ENCODE data around the gene PATJ.
"Not testable (repeated sequence)": the region's sequence is repeated elsewhere in the genome, so short reads cannot be mapped to it uniquely, and the experiment has no call there.

PATJ gene

DNA sequence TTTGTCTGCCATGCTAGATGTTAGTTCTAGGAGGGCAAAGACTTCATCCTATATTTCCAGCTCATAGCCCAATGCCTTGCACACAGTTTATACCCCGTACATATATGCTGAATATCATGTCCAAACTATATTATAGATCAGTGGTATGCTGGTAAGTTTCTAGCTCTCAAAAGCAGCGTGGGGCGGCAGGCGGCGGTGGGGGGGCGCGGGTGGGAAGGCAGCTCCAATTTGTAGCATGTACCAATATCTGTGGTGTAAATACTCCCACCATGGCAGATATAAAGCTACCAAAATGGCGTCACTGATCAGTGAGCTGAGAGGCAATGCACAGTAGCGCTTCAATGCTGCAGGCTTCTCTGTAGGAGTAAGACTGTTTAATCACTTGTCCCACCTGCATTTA, 77.1 kb downstream of the PATJ start:
- no peak for DNase-seq

DNA sequence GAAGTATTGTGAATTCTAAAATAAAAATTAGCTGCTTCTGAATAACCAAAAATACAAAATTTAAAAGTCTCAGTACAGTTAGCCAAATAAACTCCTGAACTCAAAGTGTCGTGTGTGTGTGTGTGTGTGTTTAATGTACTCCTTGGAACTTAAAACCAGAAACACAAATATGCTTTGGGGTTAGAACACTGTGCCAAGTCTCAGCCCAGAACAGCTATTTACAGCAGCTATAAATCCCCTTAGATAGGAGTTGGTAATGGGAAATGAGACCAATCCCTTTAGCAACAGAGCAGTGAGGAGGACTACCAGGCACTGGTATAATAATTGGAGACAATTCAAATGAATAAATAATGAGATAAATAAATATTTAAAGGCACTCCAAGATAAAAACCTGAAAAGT, 83.1 kb downstream of the PATJ start:
- DNase-seq: no peak

DNA sequence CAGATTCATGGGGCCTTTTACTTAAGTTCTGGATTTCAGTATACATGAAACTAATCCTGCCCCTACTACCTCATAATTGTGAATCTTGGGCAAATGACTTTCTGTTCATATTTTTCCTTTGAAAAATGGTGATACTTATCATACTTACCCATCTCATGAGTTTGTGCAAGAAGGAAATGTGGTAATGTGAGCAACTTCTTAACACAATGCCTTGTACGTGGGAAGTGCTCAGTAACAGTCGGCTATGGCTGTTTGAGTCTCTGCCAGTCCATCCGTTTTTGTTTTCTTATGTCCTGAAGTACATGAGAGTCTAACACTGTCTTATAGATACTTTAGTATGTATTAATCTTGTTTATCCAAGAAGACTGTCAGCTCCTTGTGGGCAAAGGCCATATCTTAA, 86.5 kb downstream of the PATJ start:
- DNase-seq: no peak

DNA sequence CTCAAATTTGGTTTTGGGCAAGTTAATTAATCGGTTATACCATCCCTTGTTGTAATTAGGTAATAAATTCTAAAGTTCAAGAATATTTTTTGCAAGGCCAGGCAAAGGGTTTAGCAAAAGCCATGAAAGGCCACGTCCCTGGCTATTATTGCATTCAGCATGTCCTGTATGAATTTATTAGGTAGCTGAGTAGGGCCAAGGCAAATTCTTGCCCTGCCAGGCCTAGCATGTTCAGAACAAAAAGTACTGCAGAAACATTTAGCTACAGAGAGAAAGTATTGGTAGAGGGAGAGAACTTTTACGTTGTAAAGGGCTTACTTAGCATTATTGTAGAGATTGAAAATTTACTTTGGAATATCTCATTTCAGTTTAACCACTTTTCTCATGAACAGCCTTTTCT, 94.4 kb downstream of the PATJ start:
- no peak for DNase-seq

DNA sequence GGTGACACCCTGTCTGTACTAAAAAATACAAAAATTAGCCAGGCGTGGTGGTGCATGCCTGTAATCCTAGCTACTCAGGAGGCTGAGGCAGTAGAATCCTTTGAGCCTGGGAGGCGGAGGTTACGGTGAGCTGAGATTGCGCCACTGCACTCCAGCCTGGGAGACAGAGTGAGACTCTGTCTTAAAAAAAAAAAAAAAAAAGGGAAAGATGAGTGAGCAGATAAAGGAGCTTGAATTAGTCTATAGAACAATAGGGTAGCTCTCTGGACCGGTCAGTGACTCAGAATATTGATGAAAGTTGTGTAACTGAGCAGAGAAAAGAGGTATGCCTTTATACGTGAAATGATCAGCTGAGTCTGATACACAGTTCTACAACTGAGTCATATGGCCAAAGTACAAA, 95.3 kb downstream of the PATJ start:
- DNase-seq: not testable (repeated sequence)

DNA sequence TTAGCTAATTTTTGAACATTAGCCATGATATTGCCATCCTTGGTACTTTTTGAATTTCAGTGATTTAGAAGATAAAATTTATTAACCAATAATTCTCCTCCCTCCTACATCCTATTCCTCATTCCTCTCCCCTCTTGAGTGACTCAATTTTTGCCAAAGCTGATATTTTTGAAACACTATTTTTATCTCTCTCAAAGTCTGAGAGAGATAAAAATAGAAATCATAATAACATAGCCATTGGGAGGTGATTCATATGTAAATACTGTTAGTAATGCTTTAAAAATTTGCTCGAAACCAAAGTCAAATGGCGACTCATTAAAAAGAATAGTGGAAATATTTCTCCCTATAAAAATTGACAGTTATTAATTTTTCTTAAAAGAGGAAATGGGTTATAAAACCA, 97.4 kb downstream of the PATJ start:
- DNase-seq: no peak

DNA sequence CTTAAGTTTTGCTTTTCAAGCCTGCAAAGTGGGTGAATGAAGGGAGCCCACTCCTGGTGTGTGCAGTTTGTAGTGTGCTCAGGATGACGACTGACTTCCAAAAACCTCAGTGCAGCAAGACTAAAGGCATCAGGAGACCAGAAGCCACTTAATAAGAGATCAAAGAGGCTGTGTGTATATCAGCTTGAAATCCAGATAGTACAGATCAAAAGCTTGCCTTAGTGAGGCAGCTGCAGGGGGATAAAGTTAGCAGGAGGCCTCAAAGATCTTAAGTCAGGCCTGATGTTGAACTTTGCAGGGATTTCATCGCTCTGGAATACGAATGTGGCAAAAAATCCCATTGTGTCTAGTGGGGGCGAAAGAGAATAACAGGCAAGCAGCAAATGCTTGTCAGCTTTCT, 99.8 kb downstream of the PATJ start:
- DNase-seq: no peak

DNA sequence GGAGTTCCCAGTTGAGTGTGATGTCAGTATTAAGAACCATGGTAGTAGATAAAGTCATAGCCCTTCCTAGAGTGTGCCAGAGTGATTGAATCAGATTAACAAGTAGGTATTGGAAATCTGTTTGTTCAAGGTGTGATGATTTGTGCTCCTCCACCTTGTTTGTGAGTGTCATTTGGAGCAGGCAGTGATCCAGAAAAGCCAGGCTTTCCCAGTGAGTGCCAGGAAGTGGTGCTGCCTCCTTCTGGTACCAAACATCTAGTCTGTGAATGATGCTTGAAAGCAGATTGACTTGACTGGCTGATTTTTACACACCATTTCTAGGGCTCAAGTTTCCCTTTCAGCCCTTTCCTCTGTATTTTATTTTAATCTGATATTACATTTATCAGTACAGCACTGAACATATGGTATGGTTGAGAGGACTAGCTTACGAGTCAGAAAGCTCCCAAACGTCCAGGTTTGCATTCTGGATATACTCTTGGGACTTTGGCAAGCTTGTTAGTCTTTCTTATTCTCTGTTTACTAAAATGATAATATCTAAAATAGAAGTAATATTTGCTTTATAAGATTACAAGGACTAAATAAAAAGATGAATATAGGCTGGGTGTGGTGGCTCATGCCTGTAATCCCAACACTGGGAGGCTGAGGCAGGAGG, 100.7 kb downstream of the PATJ start:
- no peak for DNase-seq

DNA sequence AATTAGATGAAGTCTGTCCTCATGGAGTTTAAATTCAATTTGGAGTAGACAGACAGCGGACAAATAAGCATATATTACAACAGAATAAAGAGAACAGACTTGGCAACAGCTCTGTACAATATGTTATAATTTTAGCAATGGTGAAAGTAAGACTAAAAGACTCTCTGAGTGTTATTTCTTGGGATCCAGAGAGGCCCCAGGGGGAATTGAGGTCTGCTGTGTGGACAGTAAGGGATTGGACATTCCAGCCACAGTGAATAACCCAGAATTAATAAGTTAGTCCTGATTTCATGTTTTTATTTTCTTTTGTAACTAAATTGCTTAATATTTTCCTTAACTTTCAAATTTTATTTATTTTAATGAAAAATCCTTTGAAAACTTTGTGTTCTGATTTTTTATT, 101.7 kb downstream of the PATJ start:
- no peak for DNase-seq

DNA sequence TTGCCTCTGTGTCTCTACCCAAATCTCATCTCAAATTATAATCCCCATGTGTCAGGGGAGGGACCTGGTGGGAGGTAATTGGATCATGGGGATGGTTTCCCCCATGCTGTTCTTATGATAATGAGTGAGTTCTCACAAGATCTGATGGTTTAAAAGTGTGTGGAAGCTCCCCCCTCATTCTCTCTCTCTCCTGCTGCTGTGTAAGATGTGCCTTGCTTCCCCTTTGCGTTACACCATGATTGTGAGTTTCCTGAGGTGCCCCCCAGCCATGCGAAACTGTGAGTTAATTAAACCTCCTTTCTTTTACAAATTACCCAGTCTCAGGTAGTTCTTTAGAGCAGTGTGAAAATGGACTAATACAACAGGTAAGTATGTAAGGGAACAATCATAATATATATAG, 102.4 kb downstream of the PATJ start:
- DNase-seq: not testable (repeated sequence)

DNA sequence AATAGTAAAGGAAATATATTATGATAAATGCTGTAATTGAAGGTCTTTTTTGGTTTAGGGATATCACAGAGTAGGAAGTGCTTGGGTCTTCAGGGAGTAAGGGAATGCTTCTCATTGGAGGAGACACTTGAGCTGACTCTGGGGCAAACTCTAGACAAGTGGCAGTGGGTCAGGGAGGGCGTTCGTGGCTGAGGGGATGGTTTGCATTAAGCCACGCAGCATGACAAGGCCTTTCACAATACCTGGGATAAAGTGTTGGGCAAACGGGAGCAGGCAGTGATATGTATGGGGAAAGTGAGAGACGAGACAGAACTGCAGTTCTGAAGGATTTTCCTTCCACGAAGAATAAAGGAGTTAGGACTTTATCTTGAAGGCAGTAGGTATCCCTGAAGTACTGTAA, 109.0 kb downstream of the PATJ start:
- no peak for DNase-seq

DNA sequence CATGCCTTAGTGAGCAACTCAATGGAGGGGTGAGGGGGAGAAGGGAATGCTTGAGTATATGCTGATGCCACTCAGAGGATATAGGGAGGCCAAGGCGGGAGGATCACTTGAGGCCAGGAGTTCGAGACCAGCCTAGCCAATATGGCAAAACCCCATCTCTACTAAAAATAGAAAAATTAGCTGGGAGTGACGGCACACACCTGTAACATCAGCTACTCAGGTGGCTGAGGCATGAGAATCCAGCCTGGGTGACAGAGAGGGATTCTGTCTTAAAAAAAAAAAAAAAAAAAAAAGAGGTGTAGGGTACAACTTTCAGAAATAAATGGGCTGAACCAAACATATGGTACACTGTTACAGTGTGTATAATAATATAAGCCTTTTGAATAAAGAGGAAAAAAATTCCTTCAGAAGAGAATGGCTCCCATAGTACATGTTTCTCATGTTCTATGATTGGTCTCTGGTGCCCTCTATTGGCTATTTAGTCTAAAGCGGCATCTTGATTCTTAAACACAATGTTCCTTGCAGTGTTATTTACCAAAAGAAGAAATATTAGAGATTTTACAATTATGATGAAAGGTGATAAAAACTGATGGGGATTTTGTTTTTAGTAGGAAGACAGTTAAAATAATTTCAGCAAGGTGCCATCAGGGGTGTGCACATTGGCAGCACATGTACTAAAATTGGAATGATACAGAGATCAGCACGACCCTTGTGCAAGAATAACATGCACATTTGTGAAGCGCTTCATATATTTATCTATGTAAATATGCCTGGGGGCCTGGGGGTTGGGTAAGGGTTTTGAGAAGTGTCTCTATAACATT, 109.8 kb downstream of the PATJ start:
- DNase-seq: peak; percentile 26

DNA sequence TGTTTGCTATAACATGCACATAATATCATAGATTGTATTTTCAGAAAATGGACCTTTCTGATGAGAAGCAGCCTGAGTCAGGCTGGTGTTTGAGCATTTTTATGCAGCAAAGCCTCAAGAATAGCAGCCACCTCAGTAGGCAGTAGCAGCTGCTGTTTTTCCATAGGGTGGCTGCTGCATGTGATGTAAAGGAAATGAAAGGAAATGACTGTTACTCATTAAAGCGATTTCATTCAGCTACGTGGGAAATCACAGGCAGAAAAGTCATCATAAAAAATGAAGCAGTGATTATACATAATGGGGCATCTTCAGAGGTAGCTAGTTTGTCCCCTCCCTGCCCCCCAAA, 110.4 kb downstream of the PATJ start:
- no peak for DNase-seq

DNA sequence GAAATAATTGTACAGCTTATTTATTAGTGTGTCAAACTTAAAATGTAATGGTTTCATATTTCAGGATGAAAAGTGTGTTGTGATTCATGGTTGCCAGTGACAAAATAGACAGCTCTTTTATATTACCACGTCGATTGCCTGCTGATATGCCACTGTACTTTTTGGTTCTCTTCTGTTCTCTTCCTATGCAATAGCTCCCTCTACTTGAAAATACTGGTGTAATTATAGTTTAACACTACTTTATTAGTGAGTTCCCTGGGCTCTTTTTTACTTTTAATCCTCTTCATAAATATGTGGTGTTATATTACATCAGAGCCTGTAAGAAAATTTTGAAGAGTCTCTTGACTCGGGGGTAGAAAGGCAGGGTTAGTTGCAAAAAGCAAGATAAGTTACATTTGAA, 111.3 kb downstream of the PATJ start:
- DNase-seq: no peak

DNA sequence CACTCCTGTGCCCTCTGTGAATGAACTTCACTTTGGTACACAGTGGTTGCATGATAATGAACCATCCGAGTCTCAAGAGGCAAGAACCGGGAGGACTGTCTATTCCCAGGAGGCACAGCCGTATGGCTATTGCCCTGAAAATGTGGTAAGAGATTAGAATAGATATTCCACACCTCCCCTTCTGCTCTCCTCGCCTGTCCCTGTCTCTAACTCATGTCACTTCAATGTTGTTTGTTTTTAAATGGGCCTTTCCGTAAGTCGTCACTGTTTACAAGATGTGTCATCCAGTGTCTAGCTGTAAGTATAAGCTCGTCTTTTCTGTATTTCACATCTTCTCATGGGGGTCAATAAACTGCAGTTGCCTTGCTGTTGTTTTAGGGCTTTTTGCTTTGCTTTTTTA, 122.2 kb downstream of the PATJ start:
- no peak for DNase-seq

DNA sequence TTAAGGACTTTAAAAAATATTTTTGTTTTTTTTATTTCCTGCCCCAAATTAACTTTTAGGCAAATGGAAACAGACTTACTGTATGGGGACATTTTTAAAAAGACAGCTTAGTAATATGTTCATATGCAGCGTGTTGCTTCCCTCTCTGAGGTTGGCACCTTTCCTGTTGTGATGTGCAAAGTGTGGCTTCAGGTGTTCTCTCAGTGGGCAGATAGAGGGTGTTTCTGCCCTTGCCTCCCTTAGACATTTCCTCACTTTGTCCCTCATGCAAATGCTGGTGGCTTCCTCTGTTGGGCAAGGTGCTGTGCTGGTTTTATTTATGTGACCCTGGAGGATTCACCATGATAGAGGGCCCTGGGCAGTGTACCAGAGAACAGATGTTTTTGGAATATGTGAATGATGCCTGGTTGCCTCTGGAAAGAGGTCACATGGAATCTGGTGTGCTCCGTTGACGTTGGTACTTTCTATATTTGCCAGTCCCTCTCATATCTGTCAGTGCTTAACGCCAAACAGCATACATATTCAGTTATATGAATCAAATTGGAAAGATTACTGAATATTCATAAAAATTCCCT, 123.5 kb downstream of the PATJ start:
- DNase-seq: no peak

DNA sequence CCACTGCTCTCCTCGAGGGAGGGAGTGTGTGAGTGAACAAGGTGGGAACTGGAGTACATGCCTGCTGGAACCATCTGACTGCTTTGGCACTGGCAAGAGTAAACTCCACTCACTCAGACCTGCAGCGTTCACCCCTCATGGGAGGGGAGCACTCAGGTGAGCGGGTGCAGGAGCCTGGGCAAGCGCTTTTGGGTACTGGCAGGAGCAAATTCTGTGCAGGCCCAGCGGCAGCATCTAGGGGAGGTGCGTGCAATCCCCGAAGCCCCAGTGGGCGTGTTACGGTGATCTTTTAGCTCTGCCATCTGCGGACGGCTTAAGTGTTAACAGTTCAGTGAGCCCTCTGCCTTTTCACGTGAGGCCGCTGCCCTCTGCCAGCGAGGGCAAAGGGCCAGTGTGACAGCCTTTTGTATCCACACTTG, 127.4 kb downstream of the PATJ start:
- no peak for DNase-seq

DNA sequence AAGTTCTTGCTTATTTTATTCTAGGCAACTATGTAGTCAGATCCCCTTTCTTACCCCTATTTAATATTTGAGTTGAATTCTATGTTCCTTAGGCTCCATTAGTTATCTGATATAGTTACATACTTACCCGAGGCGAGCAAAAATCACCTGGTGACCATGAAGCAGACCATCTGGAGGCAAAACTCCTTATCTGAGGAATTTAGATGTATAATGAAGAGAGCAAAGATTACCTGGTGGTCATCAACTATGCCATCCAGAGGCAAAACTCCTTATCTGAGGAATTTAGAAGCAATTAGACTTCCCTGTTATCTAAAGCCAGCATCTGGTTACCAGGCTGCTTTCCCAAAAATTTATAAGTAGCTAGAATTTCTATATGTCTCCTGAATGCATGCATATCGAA, 129.9 kb downstream of the PATJ start:
- no peak for DNase-seq

DNA sequence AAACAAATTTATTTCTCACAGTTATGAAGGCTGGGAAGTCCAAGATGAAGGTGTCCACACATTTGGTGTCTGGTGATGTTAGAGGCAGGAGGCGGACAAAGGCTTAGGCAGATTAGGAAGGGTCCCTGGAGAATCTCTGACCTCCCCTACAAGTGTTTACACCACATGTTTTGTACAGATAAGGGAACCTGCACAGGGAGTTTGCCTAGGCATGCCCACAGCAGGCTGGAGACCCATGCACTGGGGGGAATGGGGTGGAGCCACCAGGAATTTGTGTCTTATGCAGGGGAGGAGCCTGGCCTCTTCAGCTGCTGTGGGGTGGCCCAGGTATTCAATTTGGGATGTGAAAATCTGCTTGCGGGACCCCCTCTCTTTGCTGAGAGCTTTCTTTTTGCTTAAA, 131.3 kb downstream of the PATJ start:
- no peak for DNase-seq

DNA sequence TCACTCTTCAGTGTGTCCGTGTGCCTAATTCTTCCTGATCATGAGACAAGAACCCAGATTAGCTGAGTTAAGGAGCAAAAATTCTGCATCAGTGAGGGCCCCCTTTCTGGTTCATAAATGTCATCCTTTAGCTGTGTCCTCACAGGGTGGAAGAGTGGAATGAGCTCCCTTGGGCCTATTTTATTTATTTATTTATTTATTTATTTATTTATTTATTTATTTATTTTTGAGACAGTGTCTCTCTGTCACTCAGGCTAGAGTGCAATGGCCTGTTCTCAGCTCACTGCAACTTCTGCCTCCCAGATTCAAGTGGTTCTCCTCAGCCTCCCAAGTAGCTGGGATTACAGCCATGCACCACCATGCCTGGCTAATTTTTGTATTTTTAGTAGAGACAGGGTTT, 131.7 kb downstream of the PATJ start:
- DNase-seq: no peak

DNA sequence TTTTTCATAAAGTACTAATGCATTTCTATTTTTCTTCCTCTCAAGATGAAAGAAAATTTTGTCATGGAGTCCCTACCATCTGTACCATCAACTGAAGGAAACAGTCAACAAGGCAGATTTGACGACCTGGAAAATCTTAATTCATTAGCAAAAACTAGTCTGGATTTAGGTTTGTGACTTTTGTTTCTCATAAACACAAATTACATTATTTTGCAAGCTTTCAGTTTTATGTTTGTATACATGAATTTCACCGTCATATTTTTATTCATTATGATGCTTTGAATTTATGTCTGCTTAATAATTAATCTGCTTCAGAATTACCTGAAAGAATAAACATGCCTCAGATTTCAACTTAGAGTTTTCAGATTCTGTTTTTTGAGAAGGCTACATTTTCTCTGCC, 132.9 kb downstream of the PATJ start:
- DNase-seq: no peak

DNA sequence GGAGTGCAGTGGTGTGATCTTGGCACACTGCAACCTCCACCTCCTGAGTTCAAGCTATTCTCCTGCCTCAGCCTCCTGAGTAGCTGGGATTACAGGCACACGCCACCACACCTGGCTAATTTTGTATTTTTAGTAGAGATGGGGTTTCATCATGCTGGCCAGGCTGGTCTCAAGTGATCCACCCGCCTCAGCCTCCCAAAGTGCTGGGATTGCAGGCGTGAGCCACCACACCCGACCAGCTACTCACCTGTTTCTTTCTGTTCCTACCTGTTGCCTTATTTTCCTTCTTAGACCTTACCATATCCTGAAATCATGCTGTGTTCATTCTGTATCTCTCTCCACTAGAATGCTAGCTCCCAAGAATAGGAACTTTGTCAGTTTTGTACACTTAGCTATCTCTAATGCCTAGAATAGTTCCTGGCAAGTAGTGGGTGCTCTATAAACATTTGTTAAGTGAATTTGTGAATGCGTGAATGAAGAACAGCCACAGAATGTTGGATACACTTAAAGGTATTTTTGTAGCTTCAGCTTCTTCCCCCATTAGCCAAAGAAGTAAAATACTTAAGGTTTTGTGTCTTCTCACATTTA, 137.7 kb downstream of the PATJ start:
- not testable (repeated sequence) for DNase-seq

DNA sequence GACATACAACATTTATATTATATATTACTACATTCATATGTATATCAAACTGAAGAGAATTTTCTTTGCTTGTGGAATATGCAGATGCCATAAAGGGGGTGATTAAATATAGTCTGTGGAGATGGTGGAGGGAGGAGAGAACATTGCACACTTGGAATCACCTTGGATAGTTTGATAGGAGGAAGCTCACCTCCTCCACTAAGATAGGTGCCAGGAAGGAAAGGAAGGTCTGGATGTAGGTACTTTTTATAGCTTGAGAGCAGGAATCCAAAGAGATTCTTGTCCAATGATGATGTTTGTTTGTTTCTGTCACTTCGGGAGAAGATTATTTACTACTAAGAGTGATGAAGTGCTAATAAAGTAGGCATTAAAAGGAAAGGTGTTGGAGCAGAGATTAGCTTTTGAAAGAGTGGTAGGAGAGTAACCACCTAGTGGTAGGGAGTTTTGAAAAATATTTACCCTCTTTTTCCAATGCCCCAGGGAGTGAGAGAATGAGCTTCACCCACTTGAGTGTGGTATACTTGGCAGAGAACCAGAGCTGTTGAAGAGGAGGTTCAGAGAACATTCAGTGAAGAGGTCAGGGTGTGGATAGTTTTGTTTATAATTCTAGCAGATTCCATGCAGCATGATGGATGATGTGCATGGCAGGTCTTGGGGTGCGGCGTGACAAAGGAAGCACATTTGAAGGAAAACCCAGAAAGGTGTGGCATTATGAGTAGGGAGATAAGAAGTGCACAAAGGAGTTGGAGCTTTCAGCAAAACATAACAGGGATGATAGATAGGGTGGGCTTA, 145.0 kb downstream of the PATJ start:
- DNase-seq: peak; percentile 29

Measured in NCI-H774 (cell line).